ENCODE data around the gene CEND1.

DNA sequence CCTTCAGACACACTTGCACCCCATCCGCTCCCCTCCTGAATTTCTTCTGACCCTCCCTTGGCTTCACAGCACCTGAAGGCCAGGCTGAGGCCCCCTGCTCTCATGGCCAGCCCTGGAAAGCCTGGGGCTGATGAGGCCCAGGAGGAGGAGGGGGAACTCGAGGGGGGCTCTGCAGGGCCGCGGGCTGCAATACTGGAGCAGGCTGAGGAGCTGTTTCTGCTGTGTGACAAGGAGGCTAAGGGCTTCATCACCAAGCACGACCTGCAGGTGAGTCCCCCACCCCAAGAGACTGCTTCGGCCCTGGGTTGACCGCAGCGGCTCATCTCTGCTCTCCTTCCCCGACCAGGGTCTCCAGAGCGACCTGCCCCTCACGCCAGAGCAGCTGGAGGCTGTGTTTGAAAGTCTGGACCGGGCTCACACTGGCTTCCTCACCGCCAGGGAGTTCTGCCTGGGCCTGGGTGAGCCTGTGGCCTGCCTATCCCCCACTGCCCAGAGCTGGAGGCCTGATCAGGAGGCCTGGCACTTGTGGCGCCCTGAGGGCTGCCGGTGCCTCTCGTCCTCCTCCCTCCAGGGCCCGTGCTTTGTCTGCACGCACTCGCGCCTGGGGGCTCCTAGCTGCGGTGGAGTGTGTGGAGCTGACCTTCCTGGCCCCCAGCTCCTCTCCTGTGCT is 38.8 kb upstream of the CEND1 start:
- TF ChIP-seq, protein P1, sequence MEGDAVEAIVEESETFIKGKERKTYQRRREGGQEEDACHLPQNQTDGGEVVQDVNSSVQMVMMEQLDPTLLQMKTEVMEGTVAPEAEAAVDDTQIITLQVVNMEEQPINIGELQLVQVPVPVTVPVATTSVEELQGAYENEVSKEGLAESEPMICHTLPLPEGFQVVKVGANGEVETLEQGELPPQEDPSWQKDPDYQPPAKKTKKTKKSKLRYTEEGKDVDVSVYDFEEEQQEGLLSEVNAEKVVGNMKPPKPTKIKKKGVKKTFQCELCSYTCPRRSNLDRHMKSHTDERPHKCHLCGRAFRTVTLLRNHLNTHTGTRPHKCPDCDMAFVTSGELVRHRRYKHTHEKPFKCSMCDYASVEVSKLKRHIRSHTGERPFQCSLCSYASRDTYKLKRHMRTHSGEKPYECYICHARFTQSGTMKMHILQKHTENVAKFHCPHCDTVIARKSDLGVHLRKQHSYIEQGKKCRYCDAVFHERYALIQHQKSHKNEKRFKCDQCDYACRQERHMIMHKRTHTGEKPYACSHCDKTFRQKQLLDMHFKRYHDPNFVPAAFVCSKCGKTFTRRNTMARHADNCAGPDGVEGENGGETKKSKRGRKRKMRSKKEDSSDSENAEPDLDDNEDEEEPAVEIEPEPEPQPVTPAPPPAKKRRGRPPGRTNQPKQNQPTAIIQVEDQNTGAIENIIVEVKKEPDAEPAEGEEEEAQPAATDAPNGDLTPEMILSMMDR (conservative IDR thresholded peaks at IDR 0.05; ENCODE audit: low read depth, low read length) = no peak
- no peak for TF ChIP-seq POLR2A (IDR thresholded peaks at IDR 0.05; ENCODE audit: low read depth, low read length)
- TF ChIP-seq RCOR1 (IDR thresholded peaks at IDR 0.05; ENCODE audit: insufficient replicate concordance, low read length) = no peak
- no peak for TF ChIP-seq MXI1 (IDR thresholded peaks at IDR 0.05; ENCODE audit: borderline replicate concordance, low read depth, low read length)
- no peak for TF ChIP-seq MAZ (IDR thresholded peaks at IDR 0.05; ENCODE audit: borderline replicate concordance, low read depth, low read length)
- no peak for TF ChIP-seq RAD21 (IDR thresholded peaks at IDR 0.05; ENCODE audit: low read length)
- TF ChIP-seq FOS (IDR thresholded peaks at IDR 0.05; ENCODE audit: low read depth, low read length) = no peak
- no peak for TF ChIP-seq BHLHE40 (IDR thresholded peaks at IDR 0.05; ENCODE audit: low read depth, low read length)
- no peak for TF ChIP-seq SMC3 (IDR thresholded peaks at IDR 0.05; ENCODE audit: low read depth, low read length)
- TF ChIP-seq, protein P2, sequence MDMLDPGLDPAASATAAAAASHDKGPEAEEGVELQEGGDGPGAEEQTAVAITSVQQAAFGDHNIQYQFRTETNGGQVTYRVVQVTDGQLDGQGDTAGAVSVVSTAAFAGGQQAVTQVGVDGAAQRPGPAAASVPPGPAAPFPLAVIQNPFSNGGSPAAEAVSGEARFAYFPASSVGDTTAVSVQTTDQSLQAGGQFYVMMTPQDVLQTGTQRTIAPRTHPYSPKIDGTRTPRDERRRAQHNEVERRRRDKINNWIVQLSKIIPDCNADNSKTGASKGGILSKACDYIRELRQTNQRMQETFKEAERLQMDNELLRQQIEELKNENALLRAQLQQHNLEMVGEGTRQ (IDR thresholded peaks at IDR 0.05; ENCODE audit: low read depth, low read length) = no peak
- TF ChIP-seq MAFK (IDR thresholded peaks at IDR 0.05; ENCODE audit: low read depth, low read length) = no peak
- no peak for TF ChIP-seq CHD1 (IDR thresholded peaks at IDR 0.05; ENCODE audit: low read depth, low read length)
- TF ChIP-seq CEBPB (IDR thresholded peaks at IDR 0.05; ENCODE audit: low read depth, low read length) = no peak

Data from IMR-90 (cell line).